Esophagus muscularis mucosa (tissue), 4 donors: ENCODE results near the gene NAE1.

ENCODE experiments used
- EP300 ChIP-seq: sonication (generic); formaldehyde crosslinking; IDR thresholded peaks from one replicate; pipeline ENCODE4 v1.6.1; 2017; ENCODE audit warnings: antibody characterized with exemption
- POLR2A ChIP-seq: fragments of 450-650 bp; IDR thresholded peaks from one replicate; pipeline ENCODE4 v1.6.1; 2017; ENCODE audit warnings: antibody characterized with exemption, moderate library complexity, mild to moderate bottlenecking, low read depth
- TF ChIP-seq, protein P1 (sequence below), 3 experiments: fragments of 200-600 bp in 2 of 3; fragments of 450-650 bp in 1 of 3; sonication (generic) in 2 of 3; IDR thresholded peaks; one replicate each; pipeline ENCODE4 v1.5.1; 2017 to 2019; ENCODE audit warnings: antibody characterized with exemption in 3 of 3, mild to moderate bottlenecking in 2 of 3, moderate library complexity in 1 of 3

DNA sequence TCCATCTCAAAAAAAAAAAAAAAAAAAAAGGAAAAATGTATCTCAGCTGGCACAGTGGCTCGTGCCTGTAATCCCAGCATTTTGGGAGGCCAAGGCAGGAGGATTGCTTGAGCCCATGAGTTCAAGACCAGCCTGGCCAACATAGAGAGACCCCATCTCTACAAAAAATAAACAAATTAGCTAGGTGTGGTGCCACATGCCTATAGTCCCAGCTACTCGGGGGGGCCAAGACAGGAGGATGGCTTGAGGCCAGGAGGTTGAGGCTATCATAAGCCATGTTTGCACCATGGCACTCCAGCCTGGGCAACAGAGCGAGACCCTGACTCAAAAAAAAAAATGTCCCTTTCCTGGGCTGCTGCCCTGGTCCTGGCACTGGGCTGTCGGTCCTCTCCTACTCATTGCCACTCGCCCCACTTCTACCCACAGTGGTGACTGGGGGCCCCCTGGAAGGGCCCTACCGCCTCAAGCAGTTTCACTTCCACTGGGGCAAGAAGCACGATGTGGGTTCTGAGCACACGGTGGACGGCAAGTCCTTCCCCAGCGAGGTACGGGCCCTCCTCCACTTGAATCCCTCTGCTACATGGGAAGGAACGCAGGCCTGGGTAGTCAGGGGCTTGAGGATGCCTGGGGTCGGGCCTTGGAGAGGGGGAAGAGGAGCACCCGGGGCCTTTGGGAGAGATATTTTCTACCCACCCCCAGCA lies 19.5 kb upstream of the NAE1 start:
- TF ChIP-seq, protein P1, sequence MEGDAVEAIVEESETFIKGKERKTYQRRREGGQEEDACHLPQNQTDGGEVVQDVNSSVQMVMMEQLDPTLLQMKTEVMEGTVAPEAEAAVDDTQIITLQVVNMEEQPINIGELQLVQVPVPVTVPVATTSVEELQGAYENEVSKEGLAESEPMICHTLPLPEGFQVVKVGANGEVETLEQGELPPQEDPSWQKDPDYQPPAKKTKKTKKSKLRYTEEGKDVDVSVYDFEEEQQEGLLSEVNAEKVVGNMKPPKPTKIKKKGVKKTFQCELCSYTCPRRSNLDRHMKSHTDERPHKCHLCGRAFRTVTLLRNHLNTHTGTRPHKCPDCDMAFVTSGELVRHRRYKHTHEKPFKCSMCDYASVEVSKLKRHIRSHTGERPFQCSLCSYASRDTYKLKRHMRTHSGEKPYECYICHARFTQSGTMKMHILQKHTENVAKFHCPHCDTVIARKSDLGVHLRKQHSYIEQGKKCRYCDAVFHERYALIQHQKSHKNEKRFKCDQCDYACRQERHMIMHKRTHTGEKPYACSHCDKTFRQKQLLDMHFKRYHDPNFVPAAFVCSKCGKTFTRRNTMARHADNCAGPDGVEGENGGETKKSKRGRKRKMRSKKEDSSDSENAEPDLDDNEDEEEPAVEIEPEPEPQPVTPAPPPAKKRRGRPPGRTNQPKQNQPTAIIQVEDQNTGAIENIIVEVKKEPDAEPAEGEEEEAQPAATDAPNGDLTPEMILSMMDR (IDR thresholded peaks at IDR 0.05): no peak
- TF ChIP-seq POLR2A (no peak), EP300 (no peak)
